Fibroblast of pulmonary artery (primary cell): Measurements from ENCODE around the gene HOXC12.

Experiments used
- DNase-seq: peaks from one replicate; pipeline ENCODE4 v3.0.0-alpha.2; 2010; ENCODE audit warnings: low read depth
- H3K4me3 ChIP-seq: replicated peaks from 2 replicates; pipeline ENCODE4 v1.5.1; 2011; ENCODE audit warnings: low read depth, mild to moderate bottlenecking, control low read depth, low read length, moderate library complexity
- TF ChIP-seq, protein P1 (sequence below): IDR thresholded peaks from 2 replicates; pipeline ENCODE4 v1.5.1; 2011; ENCODE audit warnings: mild to moderate bottlenecking, control low read depth, low read length, inconsistent platforms; ENCODE audit errors: missing control alignments

Gene HOXC12, protein sequence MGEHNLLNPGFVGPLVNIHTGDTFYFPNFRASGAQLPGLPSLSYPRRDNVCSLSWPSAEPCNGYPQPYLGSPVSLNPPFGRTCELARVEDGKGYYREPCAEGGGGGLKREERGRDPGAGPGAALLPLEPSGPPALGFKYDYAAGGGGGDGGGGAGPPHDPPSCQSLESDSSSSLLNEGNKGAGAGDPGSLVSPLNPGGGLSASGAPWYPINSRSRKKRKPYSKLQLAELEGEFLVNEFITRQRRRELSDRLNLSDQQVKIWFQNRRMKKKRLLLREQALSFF

DNA sequence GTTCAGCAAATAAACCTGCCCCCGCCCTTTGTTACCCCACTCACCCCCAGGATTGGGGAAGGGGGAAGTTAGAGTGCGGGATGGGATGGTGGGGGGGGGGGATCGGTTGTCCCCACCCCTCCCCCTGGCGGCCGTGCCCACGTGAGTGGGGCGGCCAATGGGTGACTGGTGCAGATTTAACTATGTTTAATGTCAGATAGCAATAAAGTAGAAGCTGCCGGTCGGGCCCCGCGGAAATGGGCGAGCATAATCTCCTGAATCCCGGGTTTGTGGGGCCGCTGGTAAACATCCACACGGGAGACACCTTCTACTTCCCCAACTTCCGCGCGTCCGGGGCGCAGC is at the start of gene HOXC12:
HOXC12 (plus strand) TSS at position 210 of the 342 bp plus-strand sequence; CDS start at position 237, 27 bp downstream.
- TF ChIP-seq, protein P1, sequence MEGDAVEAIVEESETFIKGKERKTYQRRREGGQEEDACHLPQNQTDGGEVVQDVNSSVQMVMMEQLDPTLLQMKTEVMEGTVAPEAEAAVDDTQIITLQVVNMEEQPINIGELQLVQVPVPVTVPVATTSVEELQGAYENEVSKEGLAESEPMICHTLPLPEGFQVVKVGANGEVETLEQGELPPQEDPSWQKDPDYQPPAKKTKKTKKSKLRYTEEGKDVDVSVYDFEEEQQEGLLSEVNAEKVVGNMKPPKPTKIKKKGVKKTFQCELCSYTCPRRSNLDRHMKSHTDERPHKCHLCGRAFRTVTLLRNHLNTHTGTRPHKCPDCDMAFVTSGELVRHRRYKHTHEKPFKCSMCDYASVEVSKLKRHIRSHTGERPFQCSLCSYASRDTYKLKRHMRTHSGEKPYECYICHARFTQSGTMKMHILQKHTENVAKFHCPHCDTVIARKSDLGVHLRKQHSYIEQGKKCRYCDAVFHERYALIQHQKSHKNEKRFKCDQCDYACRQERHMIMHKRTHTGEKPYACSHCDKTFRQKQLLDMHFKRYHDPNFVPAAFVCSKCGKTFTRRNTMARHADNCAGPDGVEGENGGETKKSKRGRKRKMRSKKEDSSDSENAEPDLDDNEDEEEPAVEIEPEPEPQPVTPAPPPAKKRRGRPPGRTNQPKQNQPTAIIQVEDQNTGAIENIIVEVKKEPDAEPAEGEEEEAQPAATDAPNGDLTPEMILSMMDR: no peak
- no peak within 1 kb of the TSS for H3K4me3 ChIP-seq

DNA sequence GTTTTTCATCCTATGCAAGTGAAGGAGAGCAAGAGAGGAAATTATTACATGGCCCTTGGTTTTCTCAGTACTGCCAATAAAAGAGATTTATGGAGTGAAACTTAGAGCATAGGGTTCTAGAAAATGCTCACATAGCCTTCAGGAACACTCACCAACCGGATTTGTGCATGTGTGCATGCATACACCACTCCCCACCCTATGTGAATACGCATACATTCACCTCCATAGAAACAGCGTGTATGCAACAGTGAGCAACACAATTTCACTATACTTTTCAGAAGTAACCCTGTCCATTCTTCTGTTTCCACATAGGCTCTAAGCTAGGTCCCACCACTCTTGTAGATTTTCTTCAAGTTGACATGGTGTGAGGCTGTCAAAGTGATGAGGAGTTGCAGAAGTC is 47.6 kb upstream of the HOXC12 start:
- TF ChIP-seq, protein P1: no peak
- no peak overlapping the region for H3K4me3 ChIP-seq
- no peak for DNase-seq

More for the DNA sequence above, at the start of gene HOXC12:
- no peak for DNase-seq

DNA sequence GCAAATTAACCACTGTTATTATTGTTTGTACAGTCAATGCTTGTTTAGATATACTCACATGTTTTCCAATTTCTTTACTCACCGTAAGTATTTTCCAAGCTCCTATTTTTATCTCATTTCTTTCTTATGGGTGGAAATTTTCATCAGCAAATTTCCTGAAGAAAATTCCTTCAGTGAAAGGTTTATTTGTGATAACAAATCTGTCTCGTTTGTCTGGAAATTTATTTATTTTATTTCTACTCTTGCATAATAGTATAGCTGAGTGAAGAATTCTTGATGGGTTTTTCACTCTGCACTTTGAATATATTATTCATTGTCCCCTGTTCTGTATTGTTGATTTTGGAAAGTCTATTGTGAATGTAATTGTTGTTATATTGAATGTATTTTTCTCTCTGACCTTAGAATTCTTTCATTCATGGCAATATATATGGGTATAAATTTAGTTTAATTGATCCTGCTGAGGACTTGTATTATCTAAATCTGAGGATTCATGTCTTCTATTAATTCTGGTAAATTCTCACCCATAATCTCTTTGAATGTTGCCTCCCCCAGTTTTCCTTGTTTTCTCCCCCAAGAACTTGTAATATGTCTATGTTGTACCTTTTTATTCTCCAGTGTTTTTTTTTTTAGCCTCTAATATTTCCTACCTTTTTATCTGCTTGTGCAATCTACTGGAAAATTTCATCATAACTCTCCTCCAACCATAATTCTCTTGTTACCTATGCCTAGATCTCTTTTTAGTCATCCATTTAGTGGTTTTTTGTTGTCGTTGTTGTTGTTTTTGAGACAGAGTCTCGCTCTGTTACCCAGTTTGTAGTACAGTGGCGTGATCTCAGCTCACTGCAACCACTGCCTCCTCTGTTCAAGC is 37.7 kb upstream of the HOXC12 start:
- TF ChIP-seq, protein P1: no peak
- no peak for DNase-seq
- no peak overlapping the region for H3K4me3 ChIP-seq

DNA sequence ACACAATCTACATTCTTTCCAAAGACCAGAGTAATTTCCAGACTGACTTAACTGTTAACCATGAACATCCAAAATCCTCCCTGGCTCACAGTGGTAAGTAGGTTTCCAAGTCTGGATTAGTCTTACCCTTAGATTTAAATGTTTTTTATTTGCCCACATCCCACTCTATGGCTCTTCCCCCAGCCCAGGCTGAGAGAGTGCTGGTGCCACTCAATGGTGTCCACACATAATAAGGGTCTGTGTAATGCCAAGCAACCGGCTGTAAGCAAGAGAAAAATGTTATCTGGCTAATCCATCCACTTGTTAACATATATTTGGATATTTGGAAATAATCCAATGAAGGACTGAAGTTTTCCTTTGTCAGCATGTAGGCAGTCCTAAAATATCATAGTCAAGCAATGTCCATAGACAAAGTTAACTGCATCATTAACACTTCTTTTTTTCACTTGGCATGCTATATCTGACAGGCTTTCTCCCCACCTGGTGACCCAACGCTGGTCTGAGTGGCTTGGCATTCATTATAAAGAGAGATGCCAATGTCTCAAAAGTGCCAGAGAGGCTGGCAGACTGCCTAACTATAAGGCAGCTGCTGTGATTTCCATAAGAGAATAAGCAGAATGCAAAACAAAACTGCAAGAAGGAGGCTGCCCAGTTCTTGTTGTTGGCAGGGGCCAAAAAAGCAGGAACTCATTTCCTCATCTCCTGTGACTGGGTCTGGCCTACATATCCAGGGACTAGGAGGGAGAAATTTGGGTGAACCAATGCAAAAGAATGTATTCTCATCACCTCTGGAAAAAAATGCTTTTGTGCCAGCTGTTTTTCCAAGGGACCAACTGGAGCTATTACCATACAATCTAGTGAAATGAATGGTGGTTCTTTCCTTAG is 29.9 kb upstream of the HOXC12 start:
- TF ChIP-seq, protein P1: no peak
- DNase-seq: no peak
- H3K4me3 ChIP-seq: no peak overlapping the region

DNA sequence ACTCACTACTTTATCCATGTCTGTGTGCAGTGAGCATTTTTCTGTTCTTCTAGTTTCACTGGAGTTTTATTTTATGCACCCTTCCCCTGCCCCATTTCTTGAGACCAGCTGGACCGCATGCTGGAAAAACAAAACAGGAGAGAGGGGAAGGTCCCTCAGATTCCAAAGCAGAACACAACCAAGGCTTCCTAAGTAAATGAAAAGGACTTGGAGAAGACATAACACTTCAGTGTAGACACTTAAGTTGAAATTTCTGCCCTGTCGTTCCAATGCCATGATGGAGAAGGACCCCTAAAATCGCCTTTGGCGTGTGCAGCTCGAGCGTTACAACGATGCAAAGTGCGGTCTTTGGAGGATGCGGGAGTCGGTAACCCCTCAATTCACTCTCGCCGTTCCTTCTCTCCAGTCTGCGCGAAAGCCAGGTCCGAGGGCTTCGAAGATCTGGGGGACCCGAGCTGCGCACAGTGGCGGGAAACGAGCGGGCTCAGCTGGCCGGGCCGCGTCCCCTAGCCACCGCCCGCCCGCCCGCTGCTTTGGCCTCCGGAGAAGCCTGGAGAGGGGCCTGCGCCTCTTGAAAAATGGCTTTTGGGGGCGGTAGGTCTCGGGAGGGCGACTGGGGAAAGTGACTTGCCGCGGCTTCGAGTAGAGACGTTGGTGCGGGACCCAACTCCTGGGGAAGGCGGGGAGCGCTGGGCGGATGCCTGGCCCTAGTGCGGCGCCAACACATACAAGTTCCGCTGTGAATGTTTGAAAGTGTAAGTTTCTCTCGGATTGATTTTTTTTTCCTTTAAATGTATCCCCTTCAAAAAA is 27.3 kb upstream of the HOXC12 start:
- no peak overlapping the region for H3K4me3 ChIP-seq
- DNase-seq: no peak
- TF ChIP-seq, protein P1: no peak
